HG02840 (cell line): Measurements from ENCODE around the gene CLPSL2.

Experiments
- ATAC-seq: cut with Tn5 transposase; IDR thresholded peaks from one replicate; pipeline ENCODE4 v1.9.1; 2021; ENCODE audit warnings: mild to moderate bottlenecking, moderate library complexity, moderate number of reproducible peaks; ENCODE audit not compliant: unreplicated experiment, low FRiP score

Gene CLPSL2

DNA sequence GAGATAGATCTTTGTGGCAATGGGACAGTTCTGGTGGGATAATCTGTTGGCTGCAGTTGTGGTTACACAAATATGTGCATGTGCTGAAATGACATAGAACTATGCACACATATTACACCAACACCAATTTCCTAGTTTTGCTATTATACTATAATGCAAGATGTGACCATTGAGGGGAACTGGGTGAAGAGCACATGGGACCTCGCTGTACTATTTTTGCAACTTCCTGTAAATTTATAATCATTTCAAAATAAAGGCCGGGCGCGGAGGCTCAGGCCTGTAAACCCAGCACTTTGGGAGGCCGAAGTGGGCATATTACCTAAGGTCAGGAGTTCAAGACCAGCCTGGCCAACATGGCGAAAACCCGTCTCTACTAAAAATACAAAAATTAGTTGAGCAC is 30.9 kb upstream of the CLPSL2 start:
- no peak for ATAC-seq

DNA sequence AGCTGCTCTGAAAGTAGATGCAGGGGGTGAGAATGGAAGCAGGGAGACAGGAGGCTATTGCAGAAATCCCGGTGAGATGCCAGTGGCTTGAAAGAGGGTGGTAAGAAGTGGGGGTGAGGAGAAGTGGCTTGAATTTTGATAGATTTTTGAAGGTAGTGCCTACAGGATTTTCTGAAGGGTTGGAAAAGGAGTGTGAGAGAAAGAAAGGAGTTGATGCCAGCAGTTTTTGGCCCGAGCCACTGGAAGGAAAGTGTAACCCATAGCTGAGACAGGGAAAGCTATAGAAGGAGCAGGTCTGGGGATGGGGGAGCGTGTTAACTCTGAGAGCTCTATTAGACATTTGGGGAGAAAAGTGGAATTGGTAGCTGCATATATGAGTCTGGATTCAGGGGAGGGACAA is 29.9 kb upstream of the CLPSL2 start:
- no peak for ATAC-seq

DNA sequence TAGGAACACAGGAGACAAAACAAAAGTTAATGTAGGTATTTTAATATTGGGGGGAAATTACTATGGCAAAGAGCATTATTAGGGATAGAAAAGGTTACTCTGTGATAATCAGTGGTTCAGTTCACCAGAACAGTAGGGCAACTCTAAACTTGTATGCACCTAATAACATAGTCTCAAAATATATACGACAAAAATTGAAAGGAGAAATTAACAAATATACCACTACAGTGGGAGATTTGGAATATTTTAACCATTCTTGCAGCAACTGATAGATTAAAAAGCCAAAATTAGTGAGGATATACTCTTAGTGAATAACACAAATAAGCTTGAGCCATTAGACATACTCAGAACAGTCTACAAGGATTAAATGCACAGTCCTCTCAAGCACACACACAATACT is 28.5 kb upstream of the CLPSL2 start:
- ATAC-seq = no peak

DNA sequence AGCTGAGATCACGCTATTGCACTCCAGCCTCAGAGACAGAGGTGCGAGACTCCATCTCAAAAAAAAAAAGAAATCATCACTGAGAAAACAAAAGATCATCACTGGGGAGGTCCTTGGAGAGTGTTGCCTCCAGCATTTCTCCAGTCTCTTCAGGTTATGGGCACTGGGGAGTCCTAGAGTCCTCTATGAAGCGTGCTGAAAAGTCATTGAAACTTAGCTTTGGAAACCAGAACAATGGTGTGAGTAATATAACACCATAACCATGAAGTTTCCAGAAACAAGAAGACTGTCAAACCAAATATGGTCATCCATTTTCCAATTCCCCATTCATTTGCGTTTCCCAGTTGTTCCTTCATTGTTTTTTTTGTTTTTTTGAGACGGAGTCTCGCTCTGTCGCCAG is 25.8 kb upstream of the CLPSL2 start:
- no peak for ATAC-seq

DNA sequence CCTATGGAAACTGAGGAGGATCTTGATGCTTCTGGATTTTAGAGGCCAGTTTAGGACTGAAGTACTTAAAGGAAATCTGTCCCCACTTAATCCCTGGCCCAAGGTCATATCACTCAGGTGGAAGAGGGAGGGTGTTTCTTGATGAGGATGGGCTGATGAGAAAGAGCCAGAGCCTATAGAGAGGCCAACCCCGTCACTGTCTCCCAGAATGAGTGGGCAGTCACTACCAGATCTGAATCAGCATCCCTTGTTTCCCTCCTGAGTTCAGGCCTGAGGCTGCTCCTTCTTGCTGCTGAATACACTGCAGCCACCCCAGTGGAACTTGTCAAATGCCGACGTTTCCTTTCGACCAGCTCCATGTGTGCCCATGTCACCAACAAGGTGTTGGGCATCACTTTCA is 24.8 kb upstream of the CLPSL2 start:
- no peak for ATAC-seq

DNA sequence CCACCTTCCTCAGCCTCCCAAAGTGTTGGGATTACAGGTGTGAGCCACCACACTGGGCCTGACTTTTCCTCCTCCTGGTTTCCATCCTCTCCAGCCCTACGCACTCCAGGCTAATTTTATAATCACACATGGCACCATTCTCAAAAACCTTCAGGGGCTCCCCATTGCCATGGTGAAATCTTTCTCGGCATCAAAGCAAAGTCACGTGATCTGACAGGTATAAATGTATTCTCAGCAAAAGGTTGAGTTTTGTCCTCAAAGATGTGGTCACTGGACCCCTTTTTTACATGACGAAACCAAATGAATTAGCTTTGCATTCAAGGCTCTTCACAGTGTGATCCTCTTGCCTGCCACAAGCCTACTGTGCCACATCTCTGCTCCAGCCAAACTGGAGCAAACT is 24.1 kb upstream of the CLPSL2 start:
- no peak for ATAC-seq

DNA sequence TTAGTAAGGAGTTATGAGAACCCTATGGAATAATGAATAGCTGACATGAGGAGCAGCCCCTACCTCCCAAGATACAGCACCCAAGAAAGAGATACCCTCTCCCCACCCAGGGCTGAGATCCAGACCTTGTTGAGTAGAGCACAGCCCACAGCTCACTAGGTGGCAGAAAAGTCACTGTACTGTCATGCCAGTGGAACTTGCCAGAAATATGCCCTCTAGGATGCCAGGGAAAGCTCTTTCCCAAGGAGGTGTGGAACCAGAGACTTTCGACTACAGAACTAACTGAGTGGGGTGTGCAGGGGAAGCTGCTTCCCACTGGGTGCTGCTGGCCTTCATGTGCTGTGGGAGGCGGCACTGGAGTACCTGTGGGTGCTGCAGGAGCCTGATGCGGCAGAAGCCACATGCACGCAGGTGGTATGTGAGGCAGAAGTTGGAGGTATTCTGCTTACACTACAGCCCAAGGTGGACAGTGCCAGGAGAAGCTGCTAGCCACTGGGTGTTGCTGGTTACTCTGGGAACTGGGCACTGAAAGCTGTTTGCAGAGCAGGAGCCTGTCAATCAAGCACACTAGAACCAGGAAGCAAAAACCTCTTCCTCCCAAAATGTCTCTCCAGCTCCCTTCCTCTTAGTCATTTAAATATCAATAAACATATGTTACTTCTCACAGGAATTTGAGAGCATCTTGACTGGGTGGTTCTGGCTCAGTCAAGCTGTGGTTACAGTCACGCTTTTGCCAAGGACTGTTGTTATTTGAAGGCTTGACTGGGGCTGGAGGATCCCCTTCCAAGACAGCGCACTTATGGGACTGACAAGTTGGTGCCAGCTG is 21.7 kb upstream of the CLPSL2 start:
- ATAC-seq = no peak

DNA sequence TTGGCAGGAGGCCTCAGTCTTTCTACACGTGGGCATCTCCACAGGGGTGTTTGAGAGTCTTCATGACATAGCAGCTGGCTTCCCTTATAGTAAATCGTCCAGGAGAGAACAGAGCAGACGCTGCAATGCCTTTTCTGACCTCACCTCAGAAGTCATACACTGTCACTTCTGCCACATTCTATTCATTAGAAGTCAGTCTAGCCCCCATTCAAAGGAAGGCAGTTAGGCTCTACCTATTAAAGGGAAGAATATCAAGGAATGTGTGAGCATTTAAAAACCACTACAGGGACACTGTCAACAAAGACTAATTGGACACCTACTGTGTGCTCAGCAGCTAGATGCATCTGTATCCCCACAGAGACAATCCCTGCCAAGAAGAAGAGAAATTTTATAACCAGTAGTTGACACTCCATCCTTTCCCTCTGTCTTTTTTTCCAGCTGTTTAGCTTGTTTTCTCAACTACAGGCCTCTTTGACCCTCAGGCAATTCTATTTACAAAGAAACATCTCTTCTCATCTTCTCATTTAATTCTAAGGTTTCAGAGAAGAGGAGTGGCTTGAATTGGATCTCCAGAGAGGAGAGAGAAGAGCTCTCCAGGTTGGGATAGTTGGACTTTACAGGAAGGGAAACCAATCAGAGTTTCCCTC is 21.0 kb upstream of the CLPSL2 start:
- ATAC-seq = no peak

DNA sequence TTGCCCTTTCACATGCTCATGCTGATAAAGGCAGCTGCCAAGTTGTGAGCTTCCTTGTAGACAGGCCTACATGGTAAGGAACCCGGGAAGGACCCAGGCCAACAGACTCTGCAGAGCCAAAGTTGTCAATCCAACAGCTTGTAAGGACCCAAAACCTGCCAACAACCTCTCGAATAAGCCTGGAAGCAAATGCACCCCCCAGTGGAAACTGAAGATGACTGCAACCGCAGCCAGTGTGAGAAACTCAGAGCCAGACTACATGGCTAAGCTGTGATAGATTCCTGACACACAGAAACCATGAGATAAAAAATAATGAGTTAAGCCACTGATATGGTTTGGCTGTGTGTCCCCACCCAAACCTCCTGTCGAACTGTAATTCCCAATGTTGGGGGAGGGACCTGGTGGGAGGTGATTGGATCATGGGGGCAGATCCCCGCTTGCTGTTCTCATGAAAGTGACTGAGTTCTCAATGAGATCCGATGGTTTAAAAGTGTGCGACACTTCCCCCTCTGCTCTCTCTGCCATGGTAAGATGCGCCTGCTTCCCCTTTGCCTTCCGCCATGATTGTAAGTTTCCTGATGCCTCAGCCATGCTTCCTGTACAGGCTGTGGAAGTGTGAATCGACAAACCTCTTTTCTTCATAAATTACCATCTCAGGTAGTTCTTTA is 18.8 kb upstream of the CLPSL2 start:
- no peak for ATAC-seq

DNA sequence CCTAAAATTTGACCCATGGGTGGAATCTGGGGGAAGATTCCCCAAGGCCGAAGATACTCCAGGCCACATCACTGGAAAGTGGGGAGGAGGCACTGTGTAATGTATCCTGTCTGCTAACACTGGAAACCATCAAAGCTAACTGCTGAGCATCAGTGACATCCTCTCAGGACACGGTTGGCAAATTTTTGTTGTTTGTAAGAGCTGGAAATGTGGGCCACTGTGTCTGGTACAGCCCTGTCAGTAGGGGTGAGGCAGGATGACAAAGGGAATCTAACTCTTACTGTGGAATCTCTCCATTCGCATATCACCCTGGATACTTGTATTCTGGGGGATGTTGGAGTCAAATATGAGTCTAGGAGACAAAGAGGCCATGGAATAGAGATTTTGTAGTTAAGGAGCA is 17.0 kb upstream of the CLPSL2 start:
- ATAC-seq = no peak

DNA sequence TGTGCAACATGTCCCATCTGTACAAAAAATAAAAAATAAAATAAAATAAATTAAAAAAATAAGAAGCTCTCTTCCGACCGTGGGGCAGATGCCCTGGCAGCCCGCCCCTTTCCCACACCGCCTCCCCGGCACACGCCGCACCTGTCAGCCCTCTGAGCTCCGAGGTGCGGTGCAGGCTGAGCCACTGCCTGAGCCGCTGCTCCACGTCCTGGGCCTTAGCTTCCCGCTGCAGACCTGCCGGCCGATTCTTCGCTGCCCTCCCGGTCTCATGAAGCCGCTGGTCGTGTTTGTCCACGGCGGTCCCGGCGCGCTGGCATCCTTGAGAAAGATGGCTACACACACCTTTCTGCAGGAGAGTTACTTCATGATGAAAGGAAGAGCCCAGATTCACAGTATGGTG is 10.7 kb upstream of the CLPSL2 start:
- no peak for ATAC-seq

DNA sequence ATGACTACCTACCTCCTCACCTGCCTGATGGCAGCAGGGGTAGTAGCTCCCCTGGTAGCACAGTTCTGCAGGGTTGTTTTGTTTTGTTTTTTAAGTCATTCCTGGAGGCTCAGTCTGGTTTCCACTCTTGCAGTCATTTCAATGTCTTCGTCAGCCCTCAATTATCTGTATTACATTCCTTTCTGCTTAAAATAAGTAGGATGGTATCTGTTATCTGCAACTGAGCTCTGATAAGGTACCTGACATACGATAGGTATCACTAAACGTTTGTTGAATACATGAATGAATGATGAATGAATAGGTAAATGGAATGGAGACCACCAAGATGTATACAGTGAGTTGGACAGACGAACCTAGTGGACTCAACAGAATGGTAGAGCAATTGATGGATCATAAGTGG is 7.2 kb upstream of the CLPSL2 start:
- ATAC-seq = no peak

DNA sequence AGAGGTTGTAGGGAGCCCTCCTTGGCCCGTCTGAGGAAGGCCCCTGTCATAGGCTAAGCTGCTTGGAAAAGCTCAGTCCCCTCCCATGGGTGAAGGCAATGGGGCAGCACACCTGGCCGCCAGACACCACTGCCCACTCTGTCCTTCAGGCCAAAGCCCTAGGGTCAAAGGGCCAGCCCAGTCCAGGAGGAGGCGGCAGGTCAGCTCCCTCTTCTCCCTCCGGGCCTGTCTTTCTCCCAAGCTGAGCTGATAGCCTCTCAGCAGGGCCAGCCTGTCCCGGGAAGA is 5.1 kb upstream of the CLPSL2 start:
- ATAC-seq = no peak

DNA sequence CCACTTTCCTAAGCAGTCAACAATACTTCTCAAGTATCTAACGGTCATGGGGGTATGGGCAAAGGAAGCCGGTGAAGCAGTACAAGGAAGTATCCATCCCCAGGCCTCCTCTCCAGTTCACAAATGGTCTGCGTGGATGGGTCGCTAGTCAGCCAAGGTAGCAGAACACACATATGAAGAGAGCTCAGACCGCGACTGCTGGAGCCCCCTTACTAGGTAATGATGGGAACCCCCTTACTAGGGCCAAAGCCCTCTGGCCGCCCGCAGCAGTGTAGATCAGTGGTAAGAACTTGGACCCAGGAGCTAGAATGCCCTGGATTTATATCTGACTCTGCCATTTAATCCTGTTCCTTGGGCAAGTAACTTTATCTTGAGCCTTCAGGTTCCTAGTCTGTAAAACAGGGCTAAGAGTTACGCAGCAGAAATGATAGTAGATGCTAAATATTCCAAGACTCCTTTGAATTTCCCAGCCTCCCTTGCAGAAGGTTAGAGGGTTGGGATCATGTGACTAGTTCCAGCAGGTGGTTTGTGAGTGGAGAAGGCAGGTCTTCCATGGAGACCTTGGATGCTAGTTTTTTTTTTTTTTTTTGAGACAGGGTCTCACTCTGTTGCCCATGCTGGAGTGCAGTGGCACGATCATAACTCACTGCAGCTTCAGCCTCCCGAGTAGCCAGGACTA is 2.1 kb upstream of the CLPSL2 start:
- no peak for ATAC-seq

DNA sequence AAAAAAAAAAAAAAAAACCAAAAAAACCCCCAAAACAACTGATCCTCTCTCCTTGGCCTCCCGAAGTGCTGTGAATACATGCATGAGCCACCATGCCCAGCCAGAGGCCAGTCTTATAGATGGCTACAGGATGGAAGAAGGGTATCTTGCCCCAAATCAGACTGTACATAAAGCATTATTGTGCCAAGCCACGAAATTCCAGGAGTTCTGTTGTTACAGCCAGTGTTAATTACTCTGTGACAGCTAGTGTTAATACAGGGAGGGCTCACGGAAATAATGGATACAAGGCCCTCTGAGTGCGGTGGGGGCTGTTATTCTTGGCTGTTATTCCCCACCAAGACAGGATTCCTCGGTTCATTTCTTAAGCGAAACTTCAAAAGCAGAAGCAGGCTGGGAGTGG is 1.4 kb upstream of the CLPSL2 start:
- no peak for ATAC-seq

DNA sequence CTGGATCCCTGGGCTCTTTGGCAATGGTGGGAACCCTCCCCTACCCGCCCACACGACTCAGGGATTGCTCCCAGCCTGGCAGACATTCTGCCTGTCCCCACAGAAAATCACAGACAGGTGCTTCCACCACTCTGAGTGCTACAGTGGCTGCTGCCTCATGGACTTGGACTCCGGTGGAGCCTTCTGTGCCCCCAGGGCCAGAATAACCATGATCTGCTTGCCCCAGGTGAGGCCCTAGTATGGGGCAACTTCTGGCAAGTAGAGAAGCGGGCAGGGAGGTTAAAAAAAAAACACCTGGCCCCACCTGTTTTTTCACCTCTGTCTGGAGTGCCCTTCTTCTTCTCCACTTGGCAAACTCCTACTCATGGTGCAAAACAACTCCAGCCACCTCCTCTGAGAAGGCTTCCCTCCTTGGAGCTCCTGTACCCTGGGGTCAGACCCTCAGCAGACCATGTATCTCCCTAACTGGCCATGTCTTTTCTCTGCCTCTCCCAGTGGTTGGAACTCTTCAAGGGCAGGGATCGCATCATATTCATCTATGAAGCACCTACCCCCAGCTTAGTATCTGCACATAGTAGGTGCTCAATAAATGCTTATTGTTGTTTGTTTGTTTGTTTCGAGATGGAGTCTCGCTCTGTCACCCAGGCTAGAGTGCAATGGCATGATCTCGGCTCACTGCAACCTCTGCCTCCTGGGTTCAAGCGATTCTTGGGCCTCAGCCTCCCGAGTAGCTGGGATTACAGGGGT is 1.1 kb downstream of the CLPSL2 start:
- no peak for ATAC-seq

DNA sequence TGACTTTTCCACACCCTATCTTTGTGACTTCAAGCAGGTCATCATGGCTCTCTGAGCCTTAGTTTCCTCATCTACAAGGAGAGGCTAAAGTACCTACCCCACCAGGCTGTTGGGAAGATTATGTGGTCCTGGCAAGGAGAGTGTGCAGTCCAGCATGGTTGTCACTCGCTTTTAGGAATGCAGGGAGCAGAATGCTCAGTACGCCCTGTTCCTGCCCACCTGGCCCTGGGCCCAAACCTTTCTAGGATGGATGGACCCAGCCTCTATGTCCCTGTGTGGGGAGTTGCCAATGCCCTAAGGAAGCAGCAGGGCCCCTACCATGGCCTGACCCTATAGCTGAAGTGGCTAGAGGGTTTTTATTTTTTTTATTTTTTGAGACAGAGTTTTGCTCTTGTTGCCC is 2.0 kb downstream of the CLPSL2 start:
- ATAC-seq = no peak

DNA sequence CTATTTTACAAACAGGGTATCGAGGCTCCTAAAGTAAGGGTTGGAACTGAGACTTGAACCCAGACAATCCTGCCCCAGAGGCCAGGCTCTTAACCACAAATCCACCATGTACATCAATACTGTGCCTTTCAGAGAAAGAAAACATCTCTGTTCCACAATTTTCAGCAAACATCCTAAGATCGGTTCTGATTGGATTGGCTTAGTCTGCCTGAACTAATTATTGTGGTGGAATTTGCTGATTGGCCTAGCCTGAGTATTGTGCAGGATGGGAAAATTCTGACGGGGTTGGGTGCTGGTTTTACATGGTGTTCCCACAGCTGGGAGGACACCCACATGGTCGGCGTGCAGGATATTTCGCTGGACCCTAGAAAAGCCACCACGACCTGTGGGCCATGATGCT is 4.3 kb downstream of the CLPSL2 start, which contains the start of gene CLPSL1:
TSS of gene CLPSL1 (plus strand) at position 301 of the 400 bp plus-strand sequence. CDS start at position 393, 92 bp downstream.
- ATAC-seq = no peak

DNA sequence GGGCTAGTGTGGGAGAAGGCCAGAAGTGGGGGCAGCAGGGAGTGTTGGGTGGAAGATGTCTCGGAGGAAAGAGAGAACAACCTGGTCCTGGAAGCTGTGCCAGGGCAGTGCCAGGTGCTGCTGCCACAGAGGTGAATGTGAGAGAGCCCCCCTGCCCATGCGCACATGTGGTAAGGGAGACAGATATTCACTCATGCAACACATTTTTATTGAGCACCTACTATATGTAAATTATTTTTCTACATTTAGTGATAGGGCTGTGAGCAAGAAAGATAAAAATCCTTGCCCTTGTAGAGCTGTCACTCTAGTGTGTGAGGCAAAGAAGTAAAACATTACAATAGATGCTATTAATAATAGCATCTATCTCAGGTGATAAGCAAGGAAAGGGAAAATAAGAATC is 4.9 kb downstream of the CLPSL2 start:
- ATAC-seq = no peak

DNA sequence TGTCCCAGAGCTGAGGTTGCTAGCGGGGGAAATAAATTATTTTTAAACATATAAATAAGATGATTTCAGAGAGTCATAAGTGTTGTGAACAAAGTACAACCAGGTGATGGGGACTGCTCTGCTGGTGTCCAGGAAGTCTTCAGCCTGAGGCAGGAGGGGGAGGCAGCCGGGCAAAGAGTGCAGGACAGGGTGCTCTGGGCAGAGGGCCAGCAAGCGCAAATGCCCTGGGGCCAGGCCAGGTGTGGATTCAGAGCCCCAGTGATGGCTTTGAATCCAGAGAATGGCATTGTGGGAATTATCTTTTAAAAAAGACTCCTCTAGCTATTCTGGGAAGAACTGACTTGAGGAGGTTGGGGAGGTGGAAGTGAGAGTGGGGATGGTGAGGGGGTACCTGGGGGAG is 6.0 kb downstream of the CLPSL2 start:
- ATAC-seq = no peak

DNA sequence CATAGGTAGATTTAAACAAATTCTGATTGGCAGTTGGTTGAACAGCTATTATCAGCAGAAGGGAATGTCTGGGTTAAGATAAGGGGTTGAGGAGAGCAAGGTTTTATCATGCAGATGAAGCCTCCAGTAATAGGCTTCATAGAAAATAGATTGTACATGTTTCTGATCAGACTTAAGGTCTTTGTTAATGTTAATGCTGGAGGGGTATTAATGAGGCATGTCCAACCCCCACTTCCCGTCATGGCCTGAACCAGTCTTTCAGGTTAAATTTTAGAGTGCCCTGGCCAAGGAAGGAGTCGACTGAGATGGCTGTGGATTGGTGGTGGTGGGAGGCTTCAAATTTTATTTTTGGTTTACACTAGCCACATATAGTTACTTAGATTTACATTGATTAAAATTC is 7.8 kb downstream of the CLPSL2 start:
- no peak for ATAC-seq
